ENCODE measurements around the gene SP140.
"Not testable (repeated sequence)": the region's sequence is repeated elsewhere in the genome, so short reads cannot be mapped to it uniquely, and the experiment has no call there.

SP140 gene

DNA sequence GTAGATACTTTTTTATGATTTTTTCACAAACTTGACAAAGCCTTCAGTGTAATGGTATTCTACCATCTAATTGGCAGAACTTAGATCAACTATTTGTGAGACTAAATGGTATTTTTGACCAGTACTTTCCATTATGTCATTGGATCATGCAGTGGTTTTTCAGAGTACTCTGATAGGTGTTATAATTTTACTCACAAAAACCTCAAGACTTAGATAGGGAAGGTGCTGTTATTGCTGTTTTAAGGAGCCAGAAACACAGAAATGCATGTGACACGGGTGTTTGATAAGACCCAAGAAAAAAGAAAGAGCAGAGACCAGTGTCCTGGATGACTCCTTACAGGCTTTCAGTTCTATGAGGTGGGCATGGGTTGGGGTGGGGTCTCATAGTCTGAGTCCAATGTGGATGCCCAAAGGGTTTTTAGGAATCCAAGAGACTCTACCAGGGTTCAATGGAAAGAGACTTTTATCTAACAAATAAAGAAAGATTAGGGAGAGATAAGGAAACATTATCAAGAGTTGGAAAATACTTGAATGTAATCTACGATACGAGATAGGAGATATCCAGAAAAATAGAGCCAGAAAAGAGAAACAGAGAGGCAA is 31.3 kb downstream of the SP140 start:
- no peak for DNase-seq (ENCODE audit: low read depth)
- no peak overlapping the region for H3K4me3 ChIP-seq (replicated peaks; ENCODE audit: low read depth, low read length)
- no peak for TF ChIP-seq CTCF (IDR thresholded peaks at IDR 0.05; ENCODE audit: low read length, missing control alignments)

- no peak for TF ChIP-seq CTCF (IDR thresholded peaks at IDR 0.05; ENCODE audit: low read length, missing control alignments)
- no peak overlapping the region for H3K4me3 ChIP-seq (replicated peaks; ENCODE audit: low read depth, low read length)
- DNase-seq (ENCODE audit: low read depth): no peak
Measured at GRCh38 chr2:230258483-230258882, 32.9 kb downstream of the SP140 start.

DNA sequence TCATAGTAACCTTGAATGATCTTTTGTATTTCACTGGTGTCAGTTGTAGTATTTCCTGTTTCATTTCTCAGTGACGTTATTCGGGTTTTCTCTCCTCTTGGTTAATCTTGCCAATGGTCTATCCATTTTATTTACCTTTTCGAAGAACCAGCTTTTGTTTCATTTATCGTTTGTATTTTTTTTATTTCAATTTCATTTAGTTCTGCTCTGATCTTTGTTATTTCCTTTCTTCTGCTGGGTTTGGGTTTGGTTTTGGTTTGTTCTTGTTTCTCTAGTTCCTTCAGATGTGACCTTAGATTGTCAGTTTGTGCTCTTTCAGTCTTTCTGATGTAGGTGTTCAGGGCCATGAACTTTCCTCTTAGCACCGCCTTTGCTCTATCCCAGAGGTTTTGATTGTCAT is 36.7 kb downstream of the SP140 start:
- no peak for TF ChIP-seq CTCF (IDR thresholded peaks at IDR 0.05; ENCODE audit: low read length, missing control alignments)
- DNase-seq (ENCODE audit: low read depth): no peak
- H3K4me3 ChIP-seq (replicated peaks; ENCODE audit: low read depth, low read length): no peak overlapping the region

DNA sequence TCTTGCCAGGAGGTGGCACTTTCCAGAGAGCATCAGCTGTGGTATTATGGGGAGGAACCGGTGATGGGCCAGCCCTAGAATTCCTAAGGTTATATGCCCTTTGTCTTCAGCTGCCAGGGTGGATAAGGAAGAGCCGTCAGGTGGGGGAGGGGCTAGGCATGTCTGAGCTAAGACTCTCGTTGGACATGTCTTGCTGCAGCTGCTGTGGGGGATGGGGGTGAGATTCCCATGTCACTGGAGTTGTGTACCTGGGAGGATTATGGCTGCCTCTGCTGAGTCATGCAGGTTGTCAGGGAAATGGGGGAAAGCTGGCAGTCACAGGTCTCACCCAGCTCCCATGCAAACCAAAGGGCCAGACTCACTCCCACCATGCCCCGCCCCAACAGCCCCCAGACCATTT is 39.4 kb downstream of the SP140 start:
- DNase-seq (ENCODE audit: low read depth); H3K4me3 ChIP-seq (replicated peaks; ENCODE audit: low read depth, low read length): not testable (repeated sequence)

- DNase-seq (ENCODE audit: low read depth): no peak
- no peak overlapping the region for H3K4me3 ChIP-seq (replicated peaks; ENCODE audit: low read depth, low read length)
- no peak for TF ChIP-seq CTCF (IDR thresholded peaks at IDR 0.05; ENCODE audit: low read length, missing control alignments)
Measured at GRCh38 chr2:230266638-230267037, 41.1 kb downstream of the SP140 start.

DNA sequence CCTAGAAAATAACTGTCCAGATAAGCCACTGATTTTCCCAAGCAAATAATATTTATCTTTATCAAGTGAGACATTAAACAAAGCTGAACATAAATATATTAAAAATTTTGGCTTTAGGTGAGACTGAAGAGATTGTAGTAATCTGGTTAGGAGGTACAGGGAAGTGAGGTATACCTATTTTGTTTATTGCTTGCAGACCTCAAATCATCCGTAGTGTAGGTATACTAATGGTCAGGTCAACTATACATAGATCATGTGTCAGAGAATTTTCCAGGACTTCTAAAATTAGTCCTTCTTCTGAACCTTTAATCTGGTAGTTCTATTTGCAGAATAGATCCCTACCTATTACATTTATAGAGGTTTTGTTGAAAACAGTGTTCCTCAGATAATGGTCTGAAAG is 41.5 kb downstream of the SP140 start:
- no peak for TF ChIP-seq CTCF (IDR thresholded peaks at IDR 0.05; ENCODE audit: low read length, missing control alignments)
- DNase-seq (ENCODE audit: low read depth): no peak
- no peak overlapping the region for H3K4me3 ChIP-seq (replicated peaks; ENCODE audit: low read depth, low read length)

- TF ChIP-seq CTCF (IDR thresholded peaks at IDR 0.05; ENCODE audit: low read length, missing control alignments): no peak
- no peak for DNase-seq (ENCODE audit: low read depth)
- no peak overlapping the region for H3K4me3 ChIP-seq (replicated peaks; ENCODE audit: low read depth, low read length)
Measured at GRCh38 chr2:230267556-230267955, 42.0 kb downstream of the SP140 start.

All from fibroblast of pulmonary artery (primary cell).